Dedifferentiated amniotic fluid mesenchymal stem cell (primary cell): Measurements from ENCODE around the gene MPHOSPH9.
"Not testable (repeated sequence)": the region's sequence is repeated elsewhere in the genome, so short reads cannot be mapped to it uniquely, and the experiment has no call there.

ENCODE experiments used
- DNase-seq: peaks from one replicate; pipeline ENCODE4 v3.0.0-alpha.2; 2016; ENCODE audit errors: extremely low spot score

Gene MPHOSPH9

DNA sequence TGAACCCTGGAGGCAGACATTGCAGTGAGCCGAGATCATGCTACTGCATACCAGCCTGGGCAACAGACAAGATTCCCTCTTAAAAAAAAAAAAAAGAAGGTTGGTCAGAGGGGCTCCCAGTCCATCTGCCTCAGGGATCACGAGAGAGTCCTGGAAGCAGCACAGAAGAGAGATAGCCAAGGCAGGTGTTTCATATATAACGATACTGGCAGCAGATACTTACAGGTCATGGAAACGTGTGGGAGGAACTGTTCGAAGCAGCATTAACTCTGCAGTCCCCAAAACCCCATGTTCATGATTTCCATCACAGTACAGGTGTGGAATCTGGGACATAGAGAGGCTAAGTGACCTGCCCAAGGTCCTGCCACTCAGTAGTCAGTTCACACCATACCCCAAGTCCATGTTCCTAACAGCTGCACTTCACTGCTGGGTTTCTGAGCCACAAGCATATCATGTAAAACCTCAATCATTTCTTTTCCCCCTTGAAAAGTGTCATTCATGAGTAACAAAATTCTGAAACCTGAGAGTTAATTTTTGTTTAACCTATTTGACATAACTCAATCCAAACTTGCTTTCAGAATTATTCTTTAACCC lies 22.0 kb upstream of the MPHOSPH9 start:
- DNase-seq = no peak

DNA sequence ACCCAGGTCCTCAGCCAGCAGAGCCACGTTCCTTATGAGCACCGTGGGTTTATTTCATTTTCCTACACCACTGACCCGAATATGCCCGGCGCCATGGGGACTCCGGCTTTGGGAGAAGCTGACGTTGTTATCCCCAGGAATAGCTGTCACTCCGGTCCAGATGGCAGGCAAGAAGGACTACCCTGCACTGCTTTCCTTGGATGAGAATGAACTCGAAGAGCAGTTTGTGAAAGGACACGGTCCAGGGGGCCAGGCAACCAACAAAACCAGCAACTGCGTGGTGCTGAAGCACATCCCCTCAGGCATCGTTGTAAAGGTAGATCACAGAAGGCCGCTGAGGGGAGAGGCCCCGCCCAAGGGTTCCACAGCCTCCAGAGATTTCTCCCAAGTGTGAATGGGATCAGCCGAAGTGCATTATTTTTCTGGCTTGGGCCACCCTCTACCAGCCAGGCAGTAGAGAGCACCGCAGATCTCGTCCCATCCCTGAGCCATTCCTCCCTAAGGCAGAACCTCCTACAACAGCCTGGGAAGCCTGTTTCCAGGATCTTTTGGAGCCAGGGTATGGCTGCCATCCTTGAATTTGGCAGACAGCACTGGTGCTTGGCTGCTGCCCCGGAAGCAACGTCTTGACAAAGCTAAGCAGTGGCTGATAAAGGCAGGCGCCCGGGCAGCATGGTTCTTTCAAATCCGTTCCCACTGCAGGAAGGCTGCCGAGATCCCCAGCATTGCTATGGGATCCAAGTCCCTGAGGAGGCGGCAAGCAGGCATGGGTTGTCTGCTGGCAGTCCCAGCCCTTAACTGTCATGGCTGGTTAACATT lies 20.9 kb upstream of the MPHOSPH9 start:
- no peak for DNase-seq

DNA sequence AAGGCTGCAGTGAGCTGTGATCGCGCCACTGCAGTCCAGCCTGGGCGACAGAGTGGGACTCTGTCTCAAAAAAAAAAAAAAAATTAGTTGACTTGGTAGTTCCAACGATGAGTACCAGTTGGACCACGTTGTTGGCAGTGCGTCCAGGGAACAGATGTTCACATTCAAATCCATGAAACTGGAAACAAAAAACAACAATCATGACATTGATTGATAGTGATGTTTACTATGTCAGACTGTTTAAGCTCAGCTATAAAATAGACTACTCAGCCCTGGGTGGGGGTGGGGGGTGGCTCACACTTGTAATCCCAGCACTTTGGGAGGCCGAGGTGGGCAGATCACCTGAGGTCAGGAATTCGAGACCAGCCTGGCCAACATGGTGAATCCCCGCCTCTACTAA lies 19.4 kb upstream of the MPHOSPH9 start:
- DNase-seq = not testable (repeated sequence)

DNA sequence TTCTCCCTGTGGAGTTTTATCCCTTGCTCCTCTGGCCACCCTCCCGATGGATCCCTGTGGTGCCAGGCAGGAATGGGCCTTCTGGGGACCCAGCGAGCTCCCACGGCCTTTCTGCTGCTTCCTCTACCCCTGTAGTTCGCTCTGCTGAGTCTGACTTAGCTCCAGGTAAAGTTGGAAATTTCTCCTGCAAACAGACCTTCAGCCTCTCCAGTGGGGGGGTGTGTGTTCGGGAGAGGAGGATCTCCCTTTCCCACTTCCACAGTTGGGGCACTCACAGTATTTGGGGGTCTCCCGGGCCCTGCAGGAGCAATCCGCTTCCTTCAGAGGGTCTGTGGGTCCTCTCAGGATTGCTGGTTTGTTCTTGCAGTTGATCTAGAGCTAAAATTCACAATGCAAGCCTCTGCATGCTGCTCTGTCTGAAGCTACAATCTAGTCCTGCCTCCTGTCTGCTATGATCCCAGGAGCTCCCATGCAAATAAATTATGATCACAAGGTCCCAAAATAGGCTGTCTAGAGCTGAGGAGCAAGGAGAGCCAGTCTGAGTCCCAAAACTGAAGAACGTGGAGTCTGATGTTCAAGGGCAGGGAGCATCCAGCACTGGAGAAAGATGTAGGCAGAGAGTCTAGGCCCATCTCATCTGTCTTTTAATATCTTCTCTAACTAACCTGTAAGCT lies 18.6 kb upstream of the MPHOSPH9 start:
- DNase-seq = no peak

DNA sequence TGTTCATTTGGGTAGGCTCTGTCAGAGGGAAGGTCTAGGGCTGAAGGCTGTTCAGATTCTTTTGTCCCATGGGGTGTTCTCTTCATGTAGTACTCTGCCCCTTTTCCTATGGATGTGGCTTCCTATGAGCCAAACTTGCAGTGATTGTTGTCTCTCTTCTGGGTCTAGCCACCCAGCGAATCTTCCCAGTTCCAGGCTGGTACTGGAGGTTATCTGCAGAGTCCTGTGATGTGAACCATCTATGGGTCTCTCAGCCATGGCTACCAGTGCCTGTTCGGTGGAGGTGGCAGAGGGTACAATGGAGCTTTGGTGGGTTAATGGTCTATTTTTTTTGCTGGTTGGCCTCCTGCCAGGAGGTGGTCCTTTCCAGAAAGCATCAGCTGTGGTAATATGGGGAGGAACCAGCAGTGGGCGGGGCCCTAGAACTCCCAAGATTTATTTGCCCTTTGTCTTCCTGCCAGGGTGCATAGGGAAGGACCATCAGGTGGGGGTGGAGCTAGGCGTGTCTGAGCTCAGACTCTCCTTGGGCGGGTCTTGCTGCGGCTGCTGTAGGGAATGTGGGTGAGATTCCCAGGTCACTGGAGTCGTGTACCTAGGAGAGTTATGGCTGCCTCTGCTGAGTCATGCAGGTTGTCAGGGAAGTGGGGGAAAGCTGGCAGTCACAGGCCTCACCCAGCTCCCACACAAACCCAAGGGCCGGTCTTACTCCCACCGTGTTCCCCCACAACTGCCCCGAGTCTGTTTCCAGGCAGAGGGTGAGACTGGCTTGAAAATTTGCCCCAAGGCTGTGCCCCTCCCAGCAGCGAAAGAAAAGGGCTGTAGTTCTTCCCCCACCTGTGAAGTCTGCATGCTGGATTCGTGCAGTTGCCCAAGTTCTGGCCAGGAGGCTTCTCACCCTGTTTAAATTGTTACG lies 17.8 kb upstream of the MPHOSPH9 start:
- no peak for DNase-seq

DNA sequence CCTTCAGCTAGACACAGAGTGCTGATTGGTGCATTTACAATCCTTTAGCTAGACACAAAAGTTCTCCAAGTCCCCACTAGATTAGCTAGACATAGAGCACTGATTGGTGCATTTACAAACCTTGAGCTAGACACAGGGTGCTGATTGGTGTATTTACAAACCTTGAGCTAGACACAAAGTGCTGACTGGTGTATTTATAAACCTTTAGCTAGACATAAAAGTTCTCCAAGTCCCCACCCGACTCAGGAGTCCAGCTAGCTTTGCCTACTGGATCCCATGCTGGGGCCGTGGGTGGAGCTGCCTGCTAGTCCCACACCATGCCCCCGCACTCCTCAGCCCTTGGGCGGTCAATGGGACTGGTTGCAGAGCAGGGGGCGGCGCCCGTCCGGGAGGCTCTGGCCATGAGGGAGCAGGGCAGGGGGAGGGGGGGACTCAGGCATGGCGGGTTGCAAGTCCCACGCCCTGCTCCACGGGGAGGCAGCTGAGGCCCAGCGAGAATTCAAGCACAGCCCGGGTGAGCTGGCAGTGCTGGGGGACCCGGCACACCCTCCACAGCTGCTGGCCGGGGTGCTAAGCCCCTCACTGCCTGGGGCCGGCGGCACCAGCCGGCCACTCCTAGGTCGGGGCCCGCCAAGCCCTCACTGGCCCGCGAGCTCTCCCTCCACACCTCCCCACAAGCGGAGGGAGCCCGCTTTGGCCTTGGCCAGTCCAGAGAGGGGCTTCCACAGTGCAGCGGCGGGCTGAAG lies 16.2 kb upstream of the MPHOSPH9 start:
- not testable (repeated sequence) for DNase-seq

DNA sequence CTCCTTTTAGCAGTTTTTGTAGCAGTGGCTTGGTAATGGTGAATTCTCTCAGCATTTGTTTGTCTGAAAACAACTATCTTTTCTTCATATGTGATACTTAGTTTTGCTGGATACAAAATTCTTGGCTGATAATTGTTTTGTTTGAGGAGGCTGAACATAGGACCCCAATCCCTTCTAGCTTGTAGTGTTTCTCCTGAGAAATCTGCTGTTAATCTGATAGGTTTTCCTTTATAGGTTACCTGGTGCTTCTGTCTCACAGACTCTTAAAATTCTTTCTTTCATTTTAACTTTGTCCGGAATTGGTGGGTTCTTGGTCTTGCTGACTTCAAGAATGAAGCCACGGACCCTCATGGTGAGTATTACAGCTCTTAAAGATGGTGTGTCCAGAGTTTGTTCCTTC lies 15.2 kb upstream of the MPHOSPH9 start:
- not testable (repeated sequence) for DNase-seq

DNA sequence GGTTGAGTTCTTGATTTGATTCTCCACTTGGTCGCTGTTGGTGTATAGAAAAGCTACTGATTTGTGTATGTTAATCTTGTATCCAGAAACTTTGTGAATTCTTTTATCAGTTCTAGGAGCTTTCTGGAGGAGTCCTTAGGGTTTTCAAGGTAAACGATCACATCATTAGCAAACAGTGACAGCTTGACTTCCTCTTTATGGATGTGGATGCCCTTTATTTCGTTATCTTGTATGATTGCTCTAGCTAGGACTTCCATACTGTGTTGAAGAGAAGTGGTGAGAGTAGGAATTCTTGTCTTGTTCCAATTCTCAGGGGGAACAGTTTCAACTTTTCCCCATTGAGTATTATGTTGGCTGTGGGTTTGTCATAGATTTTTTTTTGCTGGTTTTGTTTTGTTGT lies 12.7 kb upstream of the MPHOSPH9 start:
- no peak for DNase-seq

DNA sequence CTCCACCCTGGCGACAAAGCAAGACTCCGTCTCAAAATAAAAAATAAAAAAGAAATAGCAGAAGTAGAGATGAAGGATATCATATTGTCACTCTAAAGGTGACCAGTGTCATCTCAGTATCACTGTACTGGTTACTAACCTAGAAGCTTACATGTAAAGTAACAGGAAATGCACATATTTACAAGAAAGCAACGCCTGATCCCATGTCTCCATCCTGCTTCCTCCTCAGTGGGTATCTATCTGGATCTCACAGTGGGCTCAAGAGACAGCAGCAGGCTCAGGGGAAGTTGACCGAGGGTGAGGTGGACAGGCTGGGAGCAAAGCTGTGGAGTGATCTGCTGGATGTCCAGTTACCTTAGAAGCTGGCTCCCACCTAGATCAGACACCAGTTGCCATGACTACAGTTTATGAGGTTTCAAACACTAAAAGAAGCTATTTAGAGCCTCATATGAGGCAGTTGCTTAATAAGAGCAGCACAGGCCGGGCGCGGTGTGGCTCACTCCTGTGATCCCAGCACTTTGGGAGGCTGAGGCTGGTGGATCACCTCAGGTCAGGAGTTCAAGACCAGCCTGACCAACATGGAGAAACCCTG lies 10.8 kb upstream of the MPHOSPH9 start:
- DNase-seq = no peak

DNA sequence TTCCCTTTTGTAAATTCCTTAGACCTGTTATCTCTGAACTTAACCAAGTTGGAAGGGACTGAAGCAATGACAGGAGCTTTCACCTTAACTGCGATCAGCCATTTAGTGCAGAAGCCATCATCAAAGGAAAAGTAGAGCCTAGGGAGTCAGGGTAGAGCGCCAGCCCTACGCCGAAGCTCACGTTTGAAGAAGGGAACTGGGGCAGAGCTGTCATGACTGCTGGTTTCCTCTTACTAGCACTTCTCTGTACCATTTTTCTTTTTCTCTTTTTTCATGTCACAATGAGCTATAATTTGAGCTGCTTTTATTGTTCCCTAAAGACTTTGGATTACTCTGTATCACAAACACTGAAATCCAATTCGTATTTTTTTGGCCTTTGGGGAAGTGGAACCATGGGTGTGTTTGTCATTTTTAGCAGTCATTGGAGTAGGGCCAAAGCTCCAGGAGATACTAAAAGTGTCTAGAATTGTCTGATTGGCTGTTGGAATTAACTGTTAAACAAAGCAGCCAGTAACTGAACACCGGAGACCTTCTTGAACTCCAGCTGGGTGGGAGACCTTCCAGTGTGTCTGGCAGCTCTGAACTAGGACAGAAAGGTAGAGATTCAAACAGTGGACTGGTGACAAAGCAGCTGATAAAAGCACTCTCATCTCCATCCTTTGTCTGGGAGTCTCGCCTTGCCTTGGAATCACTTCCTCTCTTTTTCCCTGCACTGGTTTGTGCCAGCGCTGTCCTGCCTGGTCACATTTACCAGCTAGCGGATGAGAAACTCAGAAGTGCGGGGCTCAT lies 9.4 kb upstream of the MPHOSPH9 start:
- no peak for DNase-seq

DNA sequence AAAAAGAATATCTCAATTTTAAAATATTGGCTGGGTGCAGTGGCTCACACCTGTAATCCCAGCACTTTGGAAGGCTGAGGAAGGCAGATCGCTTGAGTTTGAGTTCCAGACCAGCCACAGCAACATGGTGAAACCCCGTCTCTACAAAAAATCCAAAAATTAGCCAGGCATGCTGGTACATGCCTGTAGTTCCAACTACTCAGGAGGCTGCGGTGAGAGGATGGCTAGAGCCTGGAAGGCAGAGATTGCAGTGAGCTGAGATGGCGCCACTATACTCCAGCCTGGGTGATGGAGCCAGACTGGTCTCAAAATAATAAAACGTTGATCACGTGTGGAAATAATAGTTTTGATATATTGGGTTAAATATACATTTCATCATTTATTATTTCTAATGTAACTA lies 6.0 kb upstream of the MPHOSPH9 start:
- DNase-seq = no peak

DNA sequence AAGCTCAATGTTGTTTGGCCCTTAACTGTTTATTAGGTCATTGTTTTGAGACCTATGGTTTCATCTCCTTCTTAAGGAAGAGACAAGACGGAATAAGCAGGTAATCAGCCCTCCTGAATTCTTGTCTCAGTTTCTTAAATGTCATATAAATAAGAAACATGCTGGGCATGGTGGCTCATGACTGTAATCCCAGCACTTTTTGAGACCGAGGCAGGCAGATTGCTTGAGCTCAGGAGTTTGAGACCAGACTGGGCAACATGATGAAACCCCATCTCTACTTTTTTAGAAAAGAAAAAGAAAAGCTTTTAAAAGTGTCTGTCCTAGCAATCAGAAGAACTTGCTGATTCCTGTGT lies 5.4 kb upstream of the MPHOSPH9 start:
- DNase-seq = no peak

DNA sequence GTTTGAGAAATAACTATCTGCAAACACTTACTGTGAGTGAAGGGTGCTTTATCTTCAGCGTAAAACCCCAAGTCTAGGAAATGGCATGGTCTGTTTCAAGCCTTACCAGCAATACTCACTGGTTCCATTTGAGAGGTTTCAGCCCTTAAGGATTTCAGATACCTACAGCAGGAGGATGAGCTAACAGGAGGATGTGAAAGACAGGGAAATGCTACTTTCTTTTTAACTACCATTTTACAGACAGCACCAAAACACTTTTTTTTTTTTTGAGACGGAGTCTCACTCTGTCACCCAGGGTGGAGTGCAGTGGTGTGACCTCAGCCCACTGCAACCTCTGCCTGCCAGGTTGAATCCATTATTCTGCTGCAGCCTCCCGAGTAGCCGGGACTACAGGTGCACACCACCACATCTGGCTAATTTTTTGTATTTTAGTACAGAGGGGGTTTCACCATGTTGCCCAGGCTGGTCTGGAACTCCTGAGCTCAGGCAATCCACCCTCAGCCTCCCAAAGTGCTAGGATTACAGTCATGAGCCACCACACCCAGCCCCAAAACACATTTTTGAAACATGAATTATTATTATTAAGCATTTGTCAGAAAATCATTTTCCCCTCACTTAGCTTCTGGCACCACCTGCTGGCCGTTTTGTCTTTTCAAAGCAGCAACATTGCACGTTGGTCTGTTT lies 4.8 kb upstream of the MPHOSPH9 start:
- DNase-seq = peak; percentile 89

DNA sequence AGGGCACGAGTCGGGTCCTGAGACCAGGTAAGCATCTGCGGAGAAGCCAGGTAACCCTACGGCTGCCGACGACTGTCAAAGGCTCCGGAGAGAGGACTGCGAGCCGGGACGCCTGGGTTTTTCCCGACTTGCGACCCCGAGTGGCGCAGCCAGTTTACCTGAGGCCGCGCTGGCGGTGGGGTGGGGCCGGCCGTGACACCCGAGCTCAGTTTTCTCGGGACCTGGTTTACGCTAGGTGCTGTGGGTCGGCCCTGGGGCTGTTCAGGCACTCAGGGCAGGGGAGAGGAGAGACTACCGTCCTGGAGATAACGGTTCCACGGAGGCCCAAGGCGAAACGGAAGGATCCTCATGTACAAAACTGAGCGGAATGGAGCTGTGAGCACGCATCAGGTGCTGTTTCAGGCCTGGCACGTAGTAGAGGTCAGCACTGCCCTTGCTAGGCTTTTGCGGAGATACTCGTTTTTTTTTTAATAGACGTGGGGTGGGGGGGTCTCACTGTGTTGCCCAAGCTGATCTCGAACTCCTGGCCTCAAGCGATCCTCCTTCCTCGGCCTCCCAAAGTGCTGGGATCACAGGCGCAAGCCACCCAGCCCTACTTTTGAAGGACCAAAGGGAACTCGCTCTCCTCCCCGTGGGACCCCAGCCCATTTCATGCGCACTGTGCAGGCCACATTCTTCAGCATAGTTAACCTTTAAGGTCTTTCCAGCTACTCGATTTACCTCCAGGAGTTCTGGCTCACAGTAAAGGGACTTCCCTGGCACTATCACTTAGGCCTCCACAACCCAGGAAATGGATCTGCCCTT lies 766 bp upstream of the MPHOSPH9 start:
- no peak for DNase-seq

DNA sequence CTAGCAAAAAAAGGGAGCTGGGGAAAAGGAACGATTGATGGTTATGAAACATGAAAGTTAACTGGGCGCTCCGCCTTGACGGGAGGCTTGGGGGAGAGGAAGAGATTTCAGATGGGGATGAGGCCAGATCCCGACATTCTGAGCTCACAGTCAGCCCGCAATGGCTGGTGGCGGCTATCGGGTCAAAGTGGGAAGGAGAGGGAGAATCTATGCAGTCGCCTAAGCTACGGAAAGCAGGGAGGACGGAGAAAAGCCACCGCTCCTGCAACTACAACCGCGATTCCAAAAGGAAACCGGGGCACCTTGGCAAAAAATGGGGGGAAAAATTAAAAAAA lies 502 bp downstream of the MPHOSPH9 start:
- peak; percentile 22 for DNase-seq

DNA sequence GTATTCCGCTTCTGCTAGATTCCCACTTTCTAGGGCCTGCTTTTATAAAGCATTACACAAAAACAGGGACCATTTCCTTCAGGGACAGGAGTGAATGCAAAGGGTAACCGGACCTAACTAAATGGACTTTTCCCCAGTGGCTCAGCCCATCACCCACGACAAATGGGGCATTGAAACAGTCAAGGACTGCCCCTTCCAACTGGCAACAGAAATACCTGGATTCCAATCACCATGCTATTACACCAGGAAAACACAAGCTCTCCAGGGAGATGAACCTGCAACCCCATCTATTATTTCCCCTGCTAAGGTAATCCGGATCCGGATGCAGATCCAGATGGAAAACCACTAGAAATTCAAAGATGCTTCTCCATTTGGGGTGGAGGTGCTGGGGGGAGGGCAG lies 1.0 kb downstream of the MPHOSPH9 start:
- DNase-seq = no peak

DNA sequence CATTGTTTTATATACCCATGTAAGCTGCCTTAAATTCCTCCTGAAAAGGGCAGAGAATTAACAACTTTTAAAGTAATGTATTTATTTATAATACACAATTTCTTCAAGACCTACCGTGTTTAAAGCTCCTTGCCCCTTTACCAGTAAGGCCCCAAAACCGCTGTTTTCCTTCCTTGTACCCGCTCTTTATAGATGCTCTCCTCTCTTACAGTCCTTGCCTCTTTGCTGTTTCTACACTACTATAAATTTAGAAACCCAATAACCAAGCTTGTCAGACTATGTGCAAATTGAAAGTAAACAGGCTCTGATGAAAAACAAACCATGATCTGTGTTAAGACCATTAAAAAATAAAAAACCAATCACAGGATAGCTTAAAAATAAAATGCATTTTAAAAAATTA lies 3.9 kb downstream of the MPHOSPH9 start:
- DNase-seq = no peak

DNA sequence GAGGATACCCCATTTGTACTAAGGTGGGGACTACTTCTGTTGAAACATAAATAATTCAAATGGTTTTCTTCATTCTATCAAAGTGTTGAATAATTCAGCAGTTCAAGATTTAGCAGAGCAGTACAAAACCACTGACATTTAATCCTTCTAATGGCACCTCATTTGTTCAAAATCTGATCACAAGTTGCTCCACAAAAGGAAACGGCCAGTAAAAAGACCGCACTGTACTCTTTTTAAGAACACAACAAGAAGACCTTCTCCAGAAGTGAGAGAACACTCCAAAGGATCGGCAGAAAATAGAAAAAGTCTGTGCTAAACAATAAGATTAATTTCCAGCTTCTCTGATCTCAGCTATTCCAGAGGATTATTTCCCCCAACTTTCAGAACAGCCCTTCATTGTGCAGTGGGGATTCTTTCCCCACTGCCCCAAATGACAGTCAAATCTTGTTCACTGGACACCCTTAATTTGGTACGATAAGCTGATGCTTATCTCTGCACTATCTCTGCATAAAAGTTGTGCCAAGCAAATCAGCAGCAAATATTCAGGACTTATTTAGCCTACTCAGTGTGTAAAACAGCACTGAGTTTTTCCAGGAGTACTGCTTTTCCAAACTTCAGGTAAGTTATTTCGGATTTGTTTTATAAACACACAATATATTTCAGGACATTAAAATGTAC lies 5.2 kb downstream of the MPHOSPH9 start:
- DNase-seq = no peak
